ENCODE measurements around the gene ECSCR.

ECSCR gene

DNA sequence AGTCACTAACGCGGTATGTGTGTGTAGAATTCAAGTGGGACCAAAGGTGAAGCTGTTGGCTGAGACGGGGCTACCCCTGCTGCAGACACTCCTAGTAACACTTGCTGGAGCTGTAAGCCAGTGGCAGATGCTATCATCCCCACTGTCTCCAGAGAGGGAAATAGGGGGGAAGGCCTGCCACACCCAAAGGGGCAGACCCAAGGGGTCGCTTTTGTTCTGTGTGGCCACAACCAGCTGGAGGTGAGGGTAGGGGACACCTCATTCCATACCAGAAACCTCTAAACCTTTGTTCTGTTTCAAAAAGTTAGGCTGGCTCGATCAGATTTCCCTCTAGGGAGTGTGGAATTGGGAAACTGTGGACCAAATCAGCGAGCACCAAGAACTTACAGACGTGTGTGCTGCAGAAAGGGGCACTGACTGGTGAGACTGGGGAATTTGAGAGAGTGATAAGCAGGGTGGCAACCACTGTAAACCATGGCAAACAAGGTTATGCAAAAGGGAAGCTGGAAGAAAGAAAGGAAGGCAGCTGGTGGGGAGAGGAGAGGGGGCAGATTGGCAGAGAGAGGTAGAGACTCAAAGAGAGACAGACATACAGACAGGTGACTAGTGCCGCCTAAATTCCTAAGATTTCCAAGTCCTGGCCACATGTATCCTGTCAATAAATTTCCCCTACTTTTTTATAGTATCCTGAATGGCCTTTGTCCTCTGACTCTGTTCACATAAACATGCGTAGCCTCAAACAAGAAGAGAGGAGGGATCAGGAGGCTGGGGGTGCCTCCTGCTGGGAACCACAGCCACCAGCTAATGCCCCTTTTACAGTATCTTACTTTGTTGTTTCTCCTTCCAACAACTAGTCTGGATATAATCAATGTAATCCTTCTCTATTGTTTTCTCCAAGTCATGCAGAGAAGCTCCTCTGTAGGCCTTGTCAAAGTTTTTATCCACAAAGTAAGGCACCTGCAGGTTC is 43.0 kb downstream of the ECSCR start:
- Histone ChIP-seq H3K4me3 (no peak overlapping the region), H3K9ac (peak overlapping the region in 8 of 11 experiments; percentile 8 to 32 (median 20); a peak in 10 of 22 replicates), H3K27ac (peak overlapping the region in 5 of 11 experiments; percentile 4 to 33 (median 22); a peak in 7 of 22 replicates), H3K4me2 (peak overlapping the region; percentile 1 to 86 (median 69); a peak in 18 of 22 replicates), H3K9me3 (replicated peaks in 1 of 11) (no peaks in the 10 kb centered on the region; a peak in 1 of 22 replicates), H3K27me3 (no peaks in the 10 kb centered on the region), H3K36me3 (peaks cover 6 to 43% (median 21%) of the 10 kb centered on the region in 11 experiments; a peak in 19 of 22 replicates), H4K20me1 (no peaks in the 10 kb centered on the region), H3K4me1 (peaks cover 57 to 80% (median 65%) of the 10 kb centered on the region in 10 experiments)
- no peak for TF ChIP-seq Cebpa-rat (IDR thresholded peaks at IDR 0.05)

DNA sequence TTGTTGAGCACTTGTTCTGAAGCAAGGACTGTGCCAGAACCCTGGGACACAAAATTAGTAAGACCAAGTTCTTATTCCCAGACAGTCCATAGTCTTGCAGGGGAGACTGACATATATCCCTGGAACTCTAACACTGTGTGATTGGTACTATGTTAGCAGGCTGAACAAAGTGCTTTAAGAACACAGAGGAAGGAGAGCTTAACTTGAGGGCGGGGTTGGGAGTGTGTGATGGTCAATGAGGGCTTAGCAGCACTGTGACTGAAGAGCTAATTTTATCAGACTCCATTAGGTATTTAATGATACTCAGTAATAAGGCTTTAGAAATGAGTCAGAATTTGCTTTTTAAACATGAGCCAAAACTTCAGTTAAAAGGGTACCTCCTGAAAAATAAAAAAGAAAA is 43.8 kb downstream of the ECSCR start:
- Histone ChIP-seq H3K4me1 (peaks cover 54 to 84% (median 69%) of the 10 kb centered on the region in 10 experiments), H3K36me3 (peaks cover 3 to 37% (median 18%) of the 10 kb centered on the region in 11 experiments; a peak in 17 of 22 replicates), H3K4me3 (no peak overlapping the region), H4K20me1 (no peaks in the 10 kb centered on the region), H3K27ac (peak overlapping the region in 2 of 11 experiments; percentile 22 to 33; a peak in 3 of 22 replicates), H3K9me3 (replicated peaks in 1 of 11) (no peaks in the 10 kb centered on the region; a peak in 1 of 22 replicates), H3K4me2 (peak overlapping the region; percentile 27 to 86 (median 69); a peak in 20 of 22 replicates), H3K9ac (peak overlapping the region in 8 of 11 experiments; percentile 7 to 32 (median 20); a peak in 4 of 22 replicates), H3K27me3 (no peaks in the 10 kb centered on the region)
- no peak for TF ChIP-seq Cebpa-rat (IDR thresholded peaks at IDR 0.05)

- Histone ChIP-seq H3K4me3 (no peak overlapping the region), H3K9me3 (replicated peaks in 1 of 11) (no peaks in the 10 kb centered on the region; a peak in 1 of 22 replicates), H3K36me3 (peaks cover 0 to 50% (median 16%) of the 10 kb centered on the region in 11 experiments; a peak in 16 of 22 replicates), H4K20me1 (no peaks in the 10 kb centered on the region), H3K9ac (0 out of 22 replicates have a peak overlapping the region, but pooled peaks of 3 of the 11 experiments have one; percentile 5 to 14 (median 9)), H3K4me2 (peak overlapping the region; percentile 27 to 86 (median 69); a peak in 21 of 22 replicates), H3K27me3 (no peaks in the 10 kb centered on the region), H3K4me1 (peaks cover 53 to 82% (median 65%) of the 10 kb centered on the region in 10 experiments), H3K27ac (peak overlapping the region in 4 of 11 experiments; percentile 28 to 52 (median 37); a peak in 5 of 22 replicates)
- TF ChIP-seq Cebpa-rat (IDR thresholded peaks at IDR 0.05), result no peak
Measured at GRCh38 chr5:139417214-139417613, 45.3 kb downstream of the ECSCR start.

DNA sequence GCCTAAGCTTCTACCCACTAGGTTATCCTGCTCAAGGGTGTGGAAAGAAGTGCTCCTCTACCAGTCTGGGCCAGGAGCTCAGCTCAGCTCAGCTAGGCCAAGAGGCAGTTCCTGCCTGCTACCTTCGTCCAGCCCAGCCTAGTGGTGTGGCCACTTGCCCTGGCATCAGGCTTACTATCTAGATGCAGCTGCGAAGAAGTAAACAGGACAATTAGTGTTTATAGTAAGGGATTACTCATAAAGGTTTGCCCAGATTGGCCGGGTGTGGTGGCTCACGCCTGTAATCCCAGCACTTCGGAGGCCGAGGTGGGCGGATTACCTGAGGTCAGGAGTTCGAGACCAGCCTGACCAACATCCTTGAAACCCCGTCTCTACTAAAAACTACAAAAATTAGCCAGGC is 45.9 kb downstream of the ECSCR start:
- Histone ChIP-seq H3K27ac (peak overlapping the region in 7 of 11 experiments; percentile 28 to 62 (median 45); a peak in 14 of 22 replicates), H3K4me2 (peak overlapping the region; percentile 27 to 86 (median 69)), H3K4me1 (peaks cover 53 to 80% (median 66%) of the 10 kb centered on the region in 10 experiments), H4K20me1 (no peaks in the 10 kb centered on the region), H3K27me3 (no peaks in the 10 kb centered on the region), H3K4me3 (no peak overlapping the region), H3K36me3 (peaks cover 0 to 50% (median 16%) of the 10 kb centered on the region in 11 experiments; a peak in 16 of 22 replicates), H3K9ac (peak overlapping the region in 2 of 11 experiments; percentile 4 to 9; a peak in 1 of 22 replicates), H3K9me3 (replicated peaks in 1 of 11) (no peaks in the 10 kb centered on the region; a peak in 1 of 22 replicates)
- TF ChIP-seq Cebpa-rat (IDR thresholded peaks at IDR 0.05), result no peak

DNA sequence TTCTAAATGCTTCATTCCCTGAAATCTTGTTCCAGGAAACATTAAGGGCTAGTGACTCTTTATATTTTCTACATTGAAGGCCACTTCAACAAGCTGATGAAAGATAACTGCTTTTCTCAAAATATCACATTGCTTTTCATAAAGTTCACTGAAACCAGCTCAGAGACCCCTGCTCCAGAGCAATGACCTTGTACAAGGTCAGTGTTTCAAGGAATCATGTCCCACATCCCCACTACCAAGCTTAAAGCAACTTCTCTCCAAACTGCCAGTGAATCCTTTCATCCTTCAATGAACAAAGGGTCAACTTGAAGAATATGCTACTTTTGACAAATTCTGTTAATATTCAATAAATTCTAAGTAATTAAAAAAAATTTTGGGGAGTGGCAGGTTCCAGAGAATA is 46.7 kb downstream of the ECSCR start:
- TF ChIP-seq Cebpa-rat (IDR thresholded peaks at IDR 0.05), result no peak
- Histone ChIP-seq H3K9me3 (replicated peaks in 1 of 11) (no peaks in the 10 kb centered on the region; a peak in 1 of 22 replicates), H3K27me3 (no peaks in the 10 kb centered on the region), H3K27ac (peak overlapping the region in 8 of 11 experiments; percentile 13 to 62 (median 34); a peak in 11 of 22 replicates), H3K4me3 (no peak overlapping the region), H3K4me1 (peaks cover 53 to 82% (median 66%) of the 10 kb centered on the region in 10 experiments), H3K4me2 (peak overlapping the region; percentile 27 to 86 (median 69); a peak in 21 of 22 replicates), H4K20me1 (no peaks in the 10 kb centered on the region), H3K9ac (peak overlapping the region in 3 of 11 experiments; percentile 4 to 36 (median 36); a peak in 5 of 22 replicates), H3K36me3 (peaks cover 0 to 42% (median 15%) of the 10 kb centered on the region in 11 experiments; a peak in 16 of 22 replicates)

DNA sequence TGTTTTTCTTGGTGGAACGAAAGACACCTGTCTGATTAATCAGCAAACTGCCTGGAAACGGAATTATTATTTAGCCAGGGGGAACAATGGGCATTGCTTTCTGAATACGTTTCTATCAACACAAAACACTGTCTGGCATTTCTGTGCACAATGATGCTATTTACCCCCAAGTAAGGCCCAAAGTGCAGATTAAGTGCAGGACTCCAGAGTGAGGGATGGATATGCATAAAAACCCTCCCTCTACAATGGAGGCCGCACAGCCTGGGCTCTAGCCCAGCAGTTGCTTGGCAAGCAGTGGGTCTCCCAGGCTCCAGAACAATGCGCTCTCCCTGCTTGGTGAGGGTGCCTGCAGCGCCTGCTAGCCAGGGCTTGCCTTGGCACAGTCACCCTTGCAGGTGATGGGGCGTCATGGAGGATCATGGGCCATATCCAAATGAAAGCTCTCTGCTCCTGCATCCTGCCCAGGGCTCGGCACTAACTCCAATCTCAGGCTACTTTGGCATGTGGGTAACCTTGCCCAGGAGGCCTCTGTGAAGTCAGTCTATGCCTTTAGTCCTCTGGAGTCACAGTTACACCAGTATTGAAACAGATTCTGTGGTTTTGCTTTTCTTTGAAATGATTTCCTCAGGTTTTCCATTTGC is 47.2 kb downstream of the ECSCR start:
- no peaks in the 10 kb centered on the region for H4K20me1 ChIP-seq
- H3K27me3 ChIP-seq, result no peaks in the 10 kb centered on the region
- H3K4me2 ChIP-seq, result peak overlapping the region; percentile 27 to 86 (median 69); a peak in 21 of 22 replicates
- no peak for TF ChIP-seq Cebpa-rat (IDR thresholded peaks at IDR 0.05)
- peaks cover 0 to 39% (median 12%) of the 10 kb centered on the region in 11 experiments; a peak in 12 of 22 replicates for H3K36me3 ChIP-seq
- peak overlapping the region in 8 of 11 experiments; percentile 11 to 62 (median 34); a peak in 11 of 22 replicates for H3K27ac ChIP-seq
- no peak overlapping the region for H3K4me3 ChIP-seq
- peak overlapping the region in 3 of 11 experiments; percentile 18 to 36 (median 36); a peak in 5 of 22 replicates for H3K9ac ChIP-seq
- peaks cover 53 to 80% (median 66%) of the 10 kb centered on the region in 10 experiments for H3K4me1 ChIP-seq
- H3K9me3 ChIP-seq (replicated peaks in 1 of 11), result no peaks in the 10 kb centered on the region; a peak in 1 of 22 replicates

GRCh38 chr5:139414581-139415130 is 47.9 kb downstream of the ECSCR start:
- Histone ChIP-seq H3K9ac (peak overlapping the region in 4 of 11 experiments; percentile 2 to 37 (median 26); a peak in 2 of 22 replicates), H3K36me3 (peaks cover 0 to 35% (median 11%) of the 10 kb centered on the region in 11 experiments; a peak in 12 of 22 replicates), H3K4me2 (peak overlapping the region in 10 of 11 experiments; percentile 35 to 86 (median 72); a peak in 20 of 22 replicates), H4K20me1 (no peaks in the 10 kb centered on the region), H3K4me1 (peaks cover 53 to 76% (median 61%) of the 10 kb centered on the region in 10 experiments), H3K9me3 (replicated peaks in 1 of 11) (no peaks in the 10 kb centered on the region; a peak in 1 of 22 replicates), H3K27ac (peak overlapping the region in 7 of 11 experiments; percentile 5 to 62 (median 36); a peak in 10 of 22 replicates), H3K4me3 (no peak overlapping the region), H3K27me3 (no peaks in the 10 kb centered on the region)
- no peak for TF ChIP-seq Cebpa-rat (IDR thresholded peaks at IDR 0.05)

DNA sequence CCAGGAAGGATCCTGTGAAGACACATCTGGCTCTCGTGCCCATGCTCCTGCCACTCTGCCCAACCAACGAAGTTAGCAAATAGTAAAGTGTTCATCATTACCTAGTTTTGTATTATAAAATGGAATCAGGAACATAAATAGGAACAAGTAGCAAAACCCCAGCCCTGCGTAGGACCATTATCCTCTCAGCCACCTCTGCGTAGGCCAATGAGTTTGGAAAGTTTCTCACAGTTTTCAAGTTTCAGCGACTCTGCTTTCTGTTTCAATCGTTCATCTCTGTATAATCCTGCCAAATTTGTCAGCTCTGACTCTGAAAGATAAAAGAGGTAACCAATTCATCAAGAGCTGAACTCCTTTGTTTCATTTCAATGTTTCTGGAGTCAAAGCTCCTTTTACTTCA is 48.6 kb downstream of the ECSCR start:
- Histone ChIP-seq H3K36me3 (peaks cover 0 to 30% (median 8%) of the 10 kb centered on the region in 11 experiments; a peak in 11 of 22 replicates), H3K9ac (no peak overlapping the region), H3K9me3 (replicated peaks in 1 of 11) (no peaks in the 10 kb centered on the region; a peak in 1 of 22 replicates), H3K27me3 (no peaks in the 10 kb centered on the region), H3K4me2 (peak overlapping the region in 8 of 11 experiments; percentile 66 to 86 (median 76); a peak in 11 of 22 replicates), H3K27ac (peak overlapping the region in 2 of 11 experiments; percentile 36 to 52; a peak in 3 of 22 replicates), H3K4me1 (peaks cover 46 to 75% (median 54%) of the 10 kb centered on the region in 10 experiments), H4K20me1 (no peaks in the 10 kb centered on the region), H3K4me3 (no peak overlapping the region)
- no peak for TF ChIP-seq Cebpa-rat (IDR thresholded peaks at IDR 0.05)
